Astrocyte (in vitro differentiated cells and primary cell): ENCODE data around the gene NADK. TPM values are rescaled to one million over a fixed set of nuclear protein-coding genes. Genes with fewer than 3 reads are reported as not detected.

Experiments
- DNase-seq: peaks from one replicate; pipeline ENCODE4 v3.0.0-alpha.2; 2010; ENCODE audit warnings: low read depth
- FAIRE-seq: peaks from 2 replicates; lab custom pipeline; 2011; peaks lifted over from hg19 to GRCh38; lab: Jason Lieb, UNC
- H2AFZ ChIP-seq: 2 replicates; pipeline ENCODE4 v1.6.0; 2012; ENCODE audit warnings: low read depth, low read length, inconsistent platforms
- H3K27ac ChIP-seq: 2 replicates; pipeline ENCODE4 v1.5.1; 2011; ENCODE audit warnings: low read depth, low read length, inconsistent platforms
- H3K27me3 ChIP-seq: 2 replicates; pipeline ENCODE4 v1.6.0; 2011; ENCODE audit warnings: low read length, inconsistent platforms; ENCODE audit not compliant: insufficient read depth
- H3K36me3 ChIP-seq: 2 replicates; pipeline ENCODE4 v1.5.1; 2011; ENCODE audit warnings: low read length, inconsistent platforms; ENCODE audit not compliant: insufficient read depth
- H3K4me1 ChIP-seq: 2 replicates; pipeline ENCODE4 v1.5.1; 2011; ENCODE audit warnings: low read length, inconsistent platforms; ENCODE audit not compliant: insufficient read depth
- H3K4me2 ChIP-seq: 2 replicates; pipeline ENCODE4 v1.6.0; 2012; ENCODE audit warnings: low read length, inconsistent platforms
- H3K4me3 ChIP-seq: 2 replicates; pipeline ENCODE4 v1.5.1; 2011; ENCODE audit warnings: low read depth, mild to moderate bottlenecking, low read length, inconsistent platforms; ENCODE audit not compliant: insufficient read depth
- H3K79me2 ChIP-seq: 2 replicates; pipeline ENCODE4 v1.6.0; 2012; ENCODE audit warnings: mild to moderate bottlenecking, low read length, inconsistent platforms; ENCODE audit not compliant: insufficient read depth
- H3K9ac ChIP-seq: 2 replicates; pipeline ENCODE4 v1.6.0; 2012; ENCODE audit warnings: mild to moderate bottlenecking, low read length, inconsistent platforms
- H3K9me3 ChIP-seq: 2 replicates; pipeline ENCODE4 v1.5.1; 2012; ENCODE audit warnings: low read depth, mild to moderate bottlenecking, low read length, inconsistent platforms; ENCODE audit not compliant: insufficient read depth
- H4K20me1 ChIP-seq: 2 replicates; pipeline ENCODE4 v1.6.0; 2012; ENCODE audit warnings: low read length, inconsistent platforms; ENCODE audit not compliant: insufficient read depth
- H3K27ac Mint-ChIP-seq: one replicate; pipeline ENCODE4 v1.8.0; 2021; ENCODE audit warnings: mild to moderate bottlenecking, mixed read lengths; ENCODE audit not compliant: unreplicated experiment
- H3K27me3 Mint-ChIP-seq: one replicate; pipeline ENCODE4 v1.8.0; 2021; ENCODE audit warnings: low read depth, mixed read lengths; ENCODE audit not compliant: unreplicated experiment
- H3K36me3 Mint-ChIP-seq: one replicate; pipeline ENCODE4 v1.8.0; 2021; ENCODE audit warnings: low read depth, mixed read lengths; ENCODE audit not compliant: unreplicated experiment
- H3K4me1 Mint-ChIP-seq: one replicate; pipeline ENCODE4 v1.8.0; 2021; ENCODE audit warnings: low read depth, mixed read lengths; ENCODE audit not compliant: unreplicated experiment
- H3K4me3 Mint-ChIP-seq: one replicate; pipeline ENCODE4 v1.8.0; 2021; ENCODE audit warnings: mild to moderate bottlenecking, moderate library complexity, mixed read lengths; ENCODE audit not compliant: unreplicated experiment
- H3K9me3 Mint-ChIP-seq: one replicate; pipeline ENCODE4 v1.8.0; 2021; ENCODE audit warnings: mild to moderate bottlenecking, mixed read lengths; ENCODE audit not compliant: unreplicated experiment
- CTCF ChIP-seq: IDR thresholded peaks from 2 replicates; pipeline ENCODE4 v1.5.1; 2011; ENCODE audit warnings: low read depth, mild to moderate bottlenecking, inconsistent platforms, low read length, moderate library complexity; ENCODE audit not compliant: insufficient read depth
- EZH2 ChIP-seq: IDR thresholded peaks from 2 replicates; pipeline ENCODE4 v1.6.1; 2012; ENCODE audit warnings: mild to moderate bottlenecking, low read length, inconsistent platforms; ENCODE audit not compliant: insufficient read depth
- total RNA-seq: library from RNA; stranded (reverse); gene quantifications from 2 replicates; pipeline ENCODE4 v1.2.1, GENCODE V29; 2021

NADK gene
- total RNA-seq, 1 donor from 2014 or later = 87.6 TPM

- H3K27me3 ChIP-seq = no peaks in the 10 kb centered on the region
- no peaks in the 10 kb centered on the region for H3K9me3 ChIP-seq
- no peak overlapping the region for H3K27ac ChIP-seq
- H4K20me1 ChIP-seq = peaks cover 83% of the 10 kb centered on the region
- Mint-ChIP-seq H3K4me3 (no peak overlapping the region), H3K27ac (no peak overlapping the region), H3K27me3 (no peaks in the 10 kb centered on the region), H3K4me1 (peaks cover 6% of the 10 kb centered on the region), H3K36me3 (peaks cover 28% of the 10 kb centered on the region), H3K9me3 (no peaks in the 10 kb centered on the region)
- peaks cover 5% of the 10 kb centered on the region for H3K4me1 ChIP-seq
- H3K79me2 ChIP-seq = peaks cover 59% of the 10 kb centered on the region
- DNase-seq (no peak), FAIRE-seq (no peak)
- TF ChIP-seq EZH2 (no peak), CTCF (no peak)
- H2AFZ ChIP-seq = no peak overlapping the region
- H3K9ac ChIP-seq = no peak overlapping the region
- peaks cover 53% of the 10 kb centered on the region for H3K36me3 ChIP-seq
- H3K4me3 ChIP-seq = no peak overlapping the region
- H3K4me2 ChIP-seq = no peak overlapping the region
Observed at GRCh38 chr1:1788136-1788535, 9.9 kb upstream of the NADK start.

DNA sequence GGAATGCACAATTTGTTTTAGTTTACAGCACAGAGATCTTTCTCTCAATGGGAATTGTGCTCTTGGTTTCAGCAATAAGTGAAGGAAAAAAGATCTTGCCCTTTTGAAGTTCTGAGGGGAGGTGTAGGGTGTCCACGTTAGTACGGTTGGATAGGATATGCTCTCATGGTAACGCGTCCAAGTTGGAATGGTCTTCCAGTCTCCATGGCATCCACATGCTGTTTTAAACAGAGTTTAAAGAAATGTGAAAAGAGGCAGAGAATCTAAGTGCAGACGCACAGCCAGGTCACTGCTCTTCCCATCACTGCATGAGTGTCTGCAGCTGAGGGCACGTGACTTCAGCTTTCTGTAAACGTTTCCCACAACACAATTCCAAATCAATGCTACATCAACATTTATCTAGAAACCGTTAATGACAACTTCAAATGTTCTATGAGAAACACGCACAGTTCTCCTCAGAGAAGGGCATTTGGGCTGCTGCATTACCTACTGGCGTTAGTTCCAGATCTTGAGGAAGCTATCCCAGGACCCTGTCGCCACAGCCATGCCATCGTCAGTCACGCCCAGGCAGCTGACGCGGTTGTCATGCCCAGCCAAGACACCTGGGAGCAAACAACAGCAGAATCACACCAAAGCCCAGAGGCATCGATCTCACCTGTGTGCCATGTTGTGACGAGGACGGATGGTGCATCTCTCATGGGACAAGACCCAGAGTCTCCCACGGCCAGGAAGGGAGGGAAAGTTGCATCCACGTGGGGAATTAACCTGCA, 8.8 kb upstream of the NADK start:
- H3K4me3 ChIP-seq = no peak overlapping the region
- no peak for FAIRE-seq
- H3K4me1 ChIP-seq = peaks cover 16% of the 10 kb centered on the region
- Mint-ChIP-seq H3K36me3 (peaks cover 24% of the 10 kb centered on the region), H3K9me3 (no peaks in the 10 kb centered on the region), H3K27me3 (no peaks in the 10 kb centered on the region), H3K27ac (no peak overlapping the region), H3K4me3 (no peak overlapping the region), H3K4me1 (peaks cover 7% of the 10 kb centered on the region)
- H3K9ac ChIP-seq = no peak overlapping the region
- peaks cover 49% of the 10 kb centered on the region for H3K79me2 ChIP-seq
- no peak overlapping the region for H3K27ac ChIP-seq
- no peaks in the 10 kb centered on the region for H3K9me3 ChIP-seq
- no peak overlapping the region for H3K4me2 ChIP-seq
- no peaks in the 10 kb centered on the region for H3K27me3 ChIP-seq
- DNase-seq = no peak
- peaks cover 82% of the 10 kb centered on the region for H4K20me1 ChIP-seq
- H3K36me3 ChIP-seq = peaks cover 43% of the 10 kb centered on the region
- TF ChIP-seq EZH2 = no peak
- no peak for TF ChIP-seq CTCF
- H2AFZ ChIP-seq = no peak overlapping the region

DNA sequence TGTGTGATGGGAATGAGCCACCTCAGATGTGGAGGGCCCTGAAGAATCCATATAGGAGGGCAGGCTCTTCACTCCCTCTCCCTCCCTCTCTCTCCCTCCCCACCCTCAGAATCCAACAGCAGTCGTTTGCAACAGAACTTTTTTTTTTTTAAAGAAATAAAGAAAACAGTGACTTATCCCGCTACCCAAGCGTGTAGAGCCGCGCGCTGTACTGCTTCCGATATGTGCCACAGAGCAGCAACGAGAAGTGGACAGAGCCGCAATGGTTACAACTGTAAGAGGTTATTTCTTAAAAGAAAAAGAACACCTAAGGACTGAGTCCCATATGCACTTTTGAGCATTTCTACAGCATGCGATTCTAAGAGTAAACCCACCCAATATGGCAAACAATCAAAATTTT, 7.4 kb upstream of the NADK start:
- Histone ChIP-seq H3K9me3 (no peaks in the 10 kb centered on the region), H3K9ac (no peak overlapping the region), H3K36me3 (peaks cover 37% of the 10 kb centered on the region), H3K27me3 (no peaks in the 10 kb centered on the region), H3K4me3 (no peak overlapping the region), H3K4me1 (peaks cover 17% of the 10 kb centered on the region), H3K4me2 (no peak overlapping the region), H4K20me1 (peaks cover 84% of the 10 kb centered on the region), H3K27ac (no peak overlapping the region), H3K79me2 (peaks cover 38% of the 10 kb centered on the region), H2AFZ (no peak overlapping the region)
- DNase-seq (no peak), FAIRE-seq (no peak)
- H3K27me3 Mint-ChIP-seq = no peaks in the 10 kb centered on the region
- peaks cover 12% of the 10 kb centered on the region for H3K4me1 Mint-ChIP-seq
- H3K36me3 Mint-ChIP-seq = peaks cover 23% of the 10 kb centered on the region
- TF ChIP-seq EZH2 (no peak), CTCF (no peak)
- no peaks in the 10 kb centered on the region for H3K9me3 Mint-ChIP-seq
- H3K27ac Mint-ChIP-seq = no peak overlapping the region
- no peak overlapping the region for H3K4me3 Mint-ChIP-seq
